ENCODE data around the gene PARVB.

GRCh38 chr22:43995057-43995685, 28.9 kb upstream of the PARVB start:
- TF ChIP-seq CTCF (IDR thresholded peaks at IDR 0.05 in 4 of 5, conservative IDR thresholded peaks at IDR 0.05 in 1 of 5) (no peak), POLR2A (IDR thresholded peaks at IDR 0.05) (no peak)

Data from gastrocnemius medialis (tissue), 4 donors.